Bronchial epithelial cell (primary cell): ENCODE data around the gene HRH4. TPM values are rescaled to one million over a fixed set of nuclear protein-coding genes. Genes with fewer than 3 reads are reported as not detected.
A peak's percentile ranks its signal among the peaks of the same experiment; 100 is the strongest.

ENCODE experiments used
- DNase-seq: peaks from one replicate; pipeline ENCODE4 v3.0.0-alpha.2; 2010; ENCODE audit warnings: low read depth
- FAIRE-seq: peaks from 2 replicates; lab custom pipeline; 2011; peaks lifted over from hg19 to GRCh38; lab: Jason Lieb, UNC
- H3K27me3 ChIP-seq: 2 replicates; pipeline ENCODE4 v1.5.1; 2011; ENCODE audit warnings: low read length; ENCODE audit not compliant: control insufficient read depth, insufficient read depth
- H3K36me3 ChIP-seq: 2 replicates; pipeline ENCODE4 v1.5.1; 2011; ENCODE audit warnings: low read length; ENCODE audit not compliant: control insufficient read depth, insufficient read depth
- H3K4me3 ChIP-seq: 2 replicates; pipeline ENCODE4 v1.5.1; 2011; ENCODE audit warnings: mild to moderate bottlenecking, low read depth, low read length, control low read depth
- CTCF ChIP-seq: IDR thresholded peaks from 2 replicates; pipeline ENCODE4 v1.5.1; 2011; ENCODE audit warnings: mild to moderate bottlenecking, moderate library complexity, low read length, control low read depth, inconsistent platforms; ENCODE audit not compliant: insufficient read depth, severe bottlenecking
- total RNA-seq: library from RNA; depleted of rRNA; stranded (reverse); fragments of >200 nt; gene quantifications from 2 replicates; pipeline ENCODE4 v1.2.1, GENCODE V29; 2014

Gene HRH4
- total RNA-seq, 1 donor from 2014 or later: under 0.01 TPM

GRCh38 chr18:24488824-24489493, 28.5 kb downstream of the HRH4 start:
- peak; percentile 50 for TF ChIP-seq CTCF
- Histone ChIP-seq H3K4me3 (no peak overlapping the region), H3K27me3 (no peaks in the 10 kb centered on the region), H3K36me3 (no peaks in the 10 kb centered on the region)
- DNase-seq (peak; percentile 34), FAIRE-seq (no peak)

- no peaks in the 10 kb centered on the region for H3K36me3 ChIP-seq
- no peak for TF ChIP-seq CTCF
- DNase-seq (no peak), FAIRE-seq (peak; percentile 28)
- no peaks in the 10 kb centered on the region for H3K27me3 ChIP-seq
- no peak overlapping the region for H3K4me3 ChIP-seq
These were observed 30.1 kb downstream of the HRH4 start for GRCh38 chr18:24490539-24490938.

- DNase-seq (no peak), FAIRE-seq (no peak)
- Histone ChIP-seq H3K36me3 (no peaks in the 10 kb centered on the region), H3K27me3 (no peaks in the 10 kb centered on the region), H3K4me3 (no peak overlapping the region)
- TF ChIP-seq CTCF: no peak
These were observed 31.7 kb downstream of the HRH4 start for GRCh38 chr18:24491927-24492834.

GRCh38 chr18:24494586-24494985, 34.1 kb downstream of the HRH4 start:
- no peak for DNase-seq
- no peak for FAIRE-seq
- H3K27me3 ChIP-seq: no peaks in the 10 kb centered on the region
- TF ChIP-seq CTCF: no peak
- H3K4me3 ChIP-seq: no peak overlapping the region
- H3K36me3 ChIP-seq: no peaks in the 10 kb centered on the region

GRCh38 chr18:24497031-24497754, 36.8 kb downstream of the HRH4 start:
- FAIRE-seq: no peak

More at GRCh38 chr18:24497031-24497754, 36.8 kb downstream of the HRH4 start:
- peak; percentile 17 for DNase-seq
- H3K27me3 ChIP-seq: no peaks in the 10 kb centered on the region
- no peak overlapping the region for H3K4me3 ChIP-seq
- no peaks in the 10 kb centered on the region for H3K36me3 ChIP-seq
- no peak for TF ChIP-seq CTCF
